A549 (cell line): Measurements from ENCODE around the gene ZNF91. TPM values are rescaled to one million over a fixed set of nuclear protein-coding genes. Genes with fewer than 3 reads are reported as not detected.

ENCODE experiments used
- ATAC-seq, 2 experiments: fragments of 200-7000 bp in 1 of 2; fragments of >200 bp in 1 of 2; cut with Nextera tagmentation in 1 of 2; cut with Tn5 transposase in 1 of 2; 3 replicates each; pipeline versions ENCODE4 v1.8.0 to v1.9.1; 2018 to 2020; ENCODE audit warnings: mild to moderate bottlenecking in 1 of 2, moderate library complexity in 1 of 2
- CTCF ChIA-PET: fragments of 300-600 bp; sonication (Branson Sonifier 250); formaldehyde crosslinking; extraction: SDS; loops from one replicate; lab custom pipeline; 2021; ENCODE audit warnings: antibody characterized with exemption, inconsistent platforms; lab: Yijun Ruan, JAX
- POLR2A ChIA-PET: fragments of 350-600 bp; formaldehyde crosslinking; extraction: SDS; loops from one replicate; lab custom pipeline; 2021; ENCODE audit warnings: antibody characterized with exemption, inconsistent platforms; lab: Yijun Ruan, JAX
- DNase-seq, 2 experiments: peaks; one replicate each; pipeline versions ENCODE4 v3.0.0 to v3.0.0-alpha.2; 2011 to 2016; ENCODE audit warnings: low read depth in 1 of 2, low spot score in 1 of 2
- FAIRE-seq: peaks from 2 replicates; lab custom pipeline; 2011; peaks lifted over from hg19 to GRCh38; lab: Jason Lieb, UNC
- H3K27ac ChIP-seq, 2 experiments: fragments of >200 bp; sonication (Bioruptor Twin); formaldehyde crosslinking; 3 replicates each; pipeline ENCODE4 v1.5.1; 2016 to 2017
- H3K4me1 ChIP-seq: fragments of >200 bp; sonication (Bioruptor Twin); formaldehyde crosslinking; 3 replicates; pipeline ENCODE4 v1.6.1; 2016
- H3K4me2 ChIP-seq: fragments of >200 bp; sonication (Bioruptor Twin); formaldehyde crosslinking; 3 replicates; pipeline ENCODE4 v1.6.1; 2016
- H3K4me3 ChIP-seq: fragments of >200 bp; sonication (Bioruptor Twin); formaldehyde crosslinking; 3 replicates; pipeline ENCODE4 v1.5.1; 2016
- H3K9me3 ChIP-seq: fragments of >200 bp; sonication (Bioruptor Twin); formaldehyde crosslinking; 3 replicates; pipeline ENCODE4 v1.6.1; 2016
- BCL3 ChIP-seq: fragments of >200 bp; sonication (Bioruptor Twin); formaldehyde crosslinking; IDR thresholded peaks from 3 replicates; pipeline ENCODE4 v1.6.1; 2016
- BHLHE40 ChIP-seq: IDR thresholded peaks from 2 replicates; pipeline ENCODE4 v1.6.1; 2012; ENCODE audit warnings: low read depth, low read length, inconsistent platforms
- CBX8 ChIP-seq: fragments of 200-600 bp; sonication (generic); IDR thresholded peaks from 2 replicates; pipeline ENCODE4 v1.6.1; 2016
- CHD2 ChIP-seq: fragments of 150-350 bp; IDR thresholded peaks from 2 replicates; pipeline ENCODE4 v1.6.1; 2014; ENCODE audit warnings: low read length; ENCODE audit not compliant: partially characterized antibody
- CHD4 ChIP-seq: fragments of 200-600 bp; sonication (generic); IDR thresholded peaks from 2 replicates; pipeline ENCODE4 v1.6.1; 2016; ENCODE audit warnings: antibody characterized with exemption, mild to moderate bottlenecking, borderline replicate concordance
- ELK1 ChIP-seq: fragments of 150-350 bp; IDR thresholded peaks from 2 replicates; pipeline ENCODE4 v1.6.1; 2014; ENCODE audit warnings: low read depth, mild to moderate bottlenecking, low read length
- ESRRA ChIP-seq: fragments of 150-350 bp; IDR thresholded peaks from 2 replicates; pipeline ENCODE4 v1.6.1; 2014; ENCODE audit warnings: mild to moderate bottlenecking, low read length, borderline replicate concordance
- GATA3 ChIP-seq: IDR thresholded peaks from 2 replicates; pipeline ENCODE4 v1.6.1; 2012; ENCODE audit warnings: borderline replicate concordance
- HOXA7 ChIP-seq: fragments of 250-450 bp; sonication (Bioruptor Pico); IDR thresholded peaks from 2 replicates; pipeline ENCODE4 v1.5.0; 2020; ENCODE audit warnings: mild to moderate bottlenecking, moderate library complexity
- HOXB13 ChIP-seq: fragments of 250-450 bp; sonication (Bioruptor Pico); IDR thresholded peaks from 2 replicates; pipeline ENCODE4 v1.5.0; 2020; ENCODE audit warnings: low read depth, mild to moderate bottlenecking, moderate library complexity
- JUN ChIP-seq, 2 experiments: fragments of >200 bp; sonication (Bioruptor Twin); formaldehyde crosslinking; IDR thresholded peaks; 2 replicates in 1 of 2; 3 replicates in 1 of 2; pipeline ENCODE4 v1.6.1; 2016 to 2017
- JUNB ChIP-seq: fragments of >200 bp; sonication (Bioruptor Twin); formaldehyde crosslinking; IDR thresholded peaks from 2 replicates; pipeline ENCODE4 v1.6.1; 2016
- NFE2L2 ChIP-seq: fragments of 150-350 bp; conservative IDR thresholded peaks from 2 replicates; pipeline ENCODE4 v1.6.1; 2014; ENCODE audit warnings: low read length
- NR3C1 ChIP-seq: fragments of >200 bp; sonication (Bioruptor Twin); formaldehyde crosslinking; IDR thresholded peaks from 3 replicates; pipeline ENCODE4 v1.6.1; 2017
- PBX3 ChIP-seq: IDR thresholded peaks from 2 replicates; pipeline ENCODE4 v1.6.1; 2012
- PHF8 ChIP-seq: fragments of 200-600 bp; sonication (generic); IDR thresholded peaks from 2 replicates; pipeline ENCODE4 v1.6.1; 2016; ENCODE audit warnings: low read depth, mild to moderate bottlenecking, antibody characterized with exemption, moderate library complexity, borderline replicate concordance
- RAD21 ChIP-seq, 2 experiments: fragments of >200 bp in 1 of 2; sonication (Bioruptor Twin) in 1 of 2; formaldehyde crosslinking in 1 of 2; IDR thresholded peaks in 1 of 2; conservative IDR thresholded peaks in 1 of 2; 2 replicates in 1 of 2; 3 replicates in 1 of 2; pipeline ENCODE4 v1.6.1; 2012 to 2018; ENCODE audit warnings: inconsistent platforms in 1 of 2
- REST ChIP-seq: fragments of 200-600 bp; sonication (generic); IDR thresholded peaks from 2 replicates; pipeline ENCODE4 v1.6.1; 2016; ENCODE audit warnings: antibody characterized with exemption, mild to moderate bottlenecking, moderate library complexity
- SREBF2 ChIP-seq: fragments of 450-650 bp; IDR thresholded peaks from 2 replicates; pipeline ENCODE4 v1.6.1; 2014; ENCODE audit warnings: mild to moderate bottlenecking, moderate library complexity
- TFCP2L1 ChIP-seq: fragments of 250-450 bp; sonication (Bioruptor Pico); IDR thresholded peaks from 2 replicates; pipeline ENCODE4 v1.5.0; 2021; ENCODE audit warnings: mild to moderate bottlenecking
- USF2 ChIP-seq: fragments of 450-650 bp; IDR thresholded peaks from 2 replicates; pipeline ENCODE4 v1.6.1; 2014; ENCODE audit warnings: antibody characterized with exemption
- ZC3H11A ChIP-seq: fragments of 450-650 bp; IDR thresholded peaks from 2 replicates; pipeline ENCODE4 v1.6.1; 2014; ENCODE audit warnings: antibody characterized with exemption, mild to moderate bottlenecking
- WGBS: methylation state at CpG from one replicate; pipeline ENCODE4 v1.1.6; 2017; ENCODE audit errors: missing lambda C conversion rate; 5-methylcytosine and 5-hydroxymethylcytosine counted together
- polyA plus RNA-seq, 4 experiments: library from polyadenylated mRNA; depleted of rRNA in 3 of 4; stranded (reverse); fragments of >200 nt; fragmentation: RNase III in 1 of 4; extraction: RNeasy Plus Mini Kit Qiagen cat#74134 plus additional on column Dnase treatment in 1 of 4; gene quantifications; 2 replicates in 3 of 4; 3 replicates in 1 of 4; pipeline ENCODE4 v1.2.3, GENCODE V29; 2011 to 2017

The ZNF91 gene
- polyA plus RNA-seq, 2 of the 4 experiments (the other 2 are of a cell fraction), result 0.17 to 0.76 TPM

GRCh38 chr19:23407616-23408133, 12.4 kb upstream of the ZNF91 start:
- 52% methylated on average over 2 of the region's 2 CpGs for WGBS
- POLR2A ChIA-PET, result no interaction called here

GRCh38 chr19:23406721-23407120, 11.4 kb upstream of the ZNF91 start:
- FAIRE-seq, result no peak
- no peak for TF ChIP-seq SREBF2
- no peak for TF ChIP-seq BCL3
- TF ChIP-seq REST, result no peak
- TF ChIP-seq JUNB, result no peak
- no peak for TF ChIP-seq CHD2
- no peak for TF ChIP-seq PBX3
- no peak for TF ChIP-seq ELK1
- TF ChIP-seq PHF8, result no peak

More at GRCh38 chr19:23407616-23408133, 12.4 kb upstream of the ZNF91 start:
- H3K4me3 ChIP-seq, result no peak overlapping the region
- no peak overlapping the region for H3K4me2 ChIP-seq
- H3K4me1 ChIP-seq, result no peaks in the 10 kb centered on the region
- DNase-seq, result no peak
- no peak for ATAC-seq
- no peak overlapping the region for H3K27ac ChIP-seq
- FAIRE-seq, result no peak
- TF ChIP-seq CBX8 (no peak), GATA3 (no peak)
- TF ChIP-seq, all 56 proteins: peak for 0
- CTCF ChIA-PET, result no interaction called here
- H3K9me3 ChIP-seq, result peaks cover 57% of the 10 kb centered on the region

GRCh38 chr19:23406091-23406490, 10.8 kb upstream of the ZNF91 start:
- Histone ChIP-seq H3K4me3 (no peak overlapping the region), H3K27ac (no peak overlapping the region), H3K4me2 (no peak overlapping the region), H3K4me1 (no peaks in the 10 kb centered on the region), H3K9me3 (peaks cover 58% of the 10 kb centered on the region)
- POLR2A ChIA-PET, result no interaction called here
- DNase-seq, result no peak
- CTCF ChIA-PET, result no interaction called here
- 0% methylated on average over 2 of the region's 2 CpGs for WGBS
- TF ChIP-seq RAD21 (conservative IDR thresholded peaks at IDR 0.05 in 1 of 2, IDR thresholded peaks at IDR 0.05 in 1 of 2) (no peak), HOXA7 (CRISPR knock-in tag) (no peak), NFE2L2 (no peak), BHLHE40 (no peak), GATA3 (no peak), ESRRA (no peak), USF2 (no peak), TFCP2L1 (no peak), PHF8 (no peak), ZC3H11A (no peak), HOXB13 (CRISPR knock-in tag) (no peak), NR3C1 (no peak), CHD4 (no peak), JUN (IDR thresholded peaks at IDR 0.05) (no peak)
- no peak for FAIRE-seq
- no peak for ATAC-seq

More at GRCh38 chr19:23406721-23407120, 11.4 kb upstream of the ZNF91 start:
- DNase-seq, result no peak
- no peak for ATAC-seq
- POLR2A ChIA-PET, result no interaction called here
- WGBS, result 15% methylated on average over 3 of the region's 3 CpGs
- H3K4me1 ChIP-seq, result no peaks in the 10 kb centered on the region
- CTCF ChIA-PET, result no interaction called here
- H3K4me3 ChIP-seq, result no peak overlapping the region
- H3K4me2 ChIP-seq, result no peak overlapping the region
- H3K27ac ChIP-seq, result no peak overlapping the region
- peaks cover 59% of the 10 kb centered on the region for H3K9me3 ChIP-seq
